ENCODE measurements around the gene ARID1B.

Gene ARID1B

DNA sequence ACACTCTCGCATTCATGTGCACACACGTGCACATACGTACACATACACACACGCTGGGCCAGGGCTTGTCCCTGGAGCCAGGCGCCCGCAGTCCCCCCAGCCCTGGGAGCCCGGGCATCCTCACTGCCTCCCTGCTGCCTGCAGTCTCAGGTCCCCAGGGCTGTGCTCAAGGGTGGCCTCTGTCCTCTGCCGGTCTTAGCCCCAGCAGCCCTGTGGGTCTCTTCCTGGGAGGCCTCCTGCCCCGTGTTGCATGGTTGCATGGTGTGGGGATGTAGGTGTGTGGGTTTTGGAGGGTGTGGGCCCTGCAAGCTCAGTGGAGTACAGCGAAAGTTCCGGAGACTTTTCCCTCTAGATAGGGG, 444.6 kb downstream of the ARID1B start:
- DNase-seq = no peak

GRCh38 chr6:157222201-157222981, 445.2 kb downstream of the ARID1B start:
- DNase-seq = no peak

DNA sequence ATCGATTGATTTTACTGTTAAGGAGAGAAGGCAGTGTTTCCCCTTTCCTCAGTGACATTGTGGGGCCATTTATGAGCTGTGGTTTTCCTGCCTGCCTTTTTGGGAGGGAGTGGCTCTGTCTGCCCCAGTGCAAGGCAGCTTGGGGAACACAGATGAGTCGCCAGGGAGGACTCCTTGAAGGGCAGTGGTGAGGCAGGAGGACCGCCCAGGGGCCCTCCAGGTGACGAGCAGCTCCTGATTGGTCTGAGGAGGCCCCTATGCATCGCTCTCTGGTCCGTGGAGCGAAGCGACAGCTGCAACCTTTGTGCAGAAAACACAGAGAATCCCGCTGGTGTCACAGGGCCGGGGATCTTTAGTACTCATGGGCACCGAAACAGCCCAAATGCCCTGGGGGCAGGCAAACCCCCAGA, 445.8 kb downstream of the ARID1B start:
- DNase-seq = no peak

- no peak for DNase-seq
These were observed 446.3 kb downstream of the ARID1B start for GRCh38 chr6:157223511-157223910.

- DNase-seq = no peak
These were observed 447.2 kb downstream of the ARID1B start for GRCh38 chr6:157224178-157224950.

DNA sequence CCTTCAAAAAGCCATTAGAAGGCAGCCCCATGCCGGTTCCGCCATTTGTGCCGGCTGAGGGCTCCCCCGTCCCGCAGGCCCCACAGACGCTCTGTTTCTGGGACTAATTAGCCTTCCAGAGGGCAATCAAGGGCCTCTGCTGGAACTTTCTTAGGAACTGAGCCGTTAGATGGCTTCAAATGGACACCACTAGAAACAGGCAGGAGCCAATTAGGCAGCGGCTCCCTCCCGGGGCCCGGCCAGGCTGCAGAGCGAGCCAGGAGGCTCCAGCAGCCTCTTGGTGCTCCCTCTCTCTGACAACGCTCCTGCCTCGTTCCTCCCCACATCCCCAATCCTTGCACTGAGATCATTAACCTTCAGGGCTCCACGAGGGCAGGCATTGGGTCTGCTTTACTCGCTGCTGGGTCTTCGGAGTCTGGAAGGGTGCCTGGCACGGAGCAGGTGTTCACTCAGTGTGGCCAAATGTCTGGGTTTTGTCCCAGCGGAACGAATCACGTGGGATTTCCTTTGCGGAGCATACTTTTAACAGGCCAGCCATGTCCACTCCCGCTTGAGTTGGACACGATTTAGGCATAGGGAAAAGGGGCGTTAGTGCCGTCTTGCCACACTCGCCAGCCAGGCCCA, 447.9 kb downstream of the ARID1B start:
- DNase-seq = no peak

- DNase-seq = no peak
These were observed 448.4 kb downstream of the ARID1B start for GRCh38 chr6:157225575-157225995.

DNA sequence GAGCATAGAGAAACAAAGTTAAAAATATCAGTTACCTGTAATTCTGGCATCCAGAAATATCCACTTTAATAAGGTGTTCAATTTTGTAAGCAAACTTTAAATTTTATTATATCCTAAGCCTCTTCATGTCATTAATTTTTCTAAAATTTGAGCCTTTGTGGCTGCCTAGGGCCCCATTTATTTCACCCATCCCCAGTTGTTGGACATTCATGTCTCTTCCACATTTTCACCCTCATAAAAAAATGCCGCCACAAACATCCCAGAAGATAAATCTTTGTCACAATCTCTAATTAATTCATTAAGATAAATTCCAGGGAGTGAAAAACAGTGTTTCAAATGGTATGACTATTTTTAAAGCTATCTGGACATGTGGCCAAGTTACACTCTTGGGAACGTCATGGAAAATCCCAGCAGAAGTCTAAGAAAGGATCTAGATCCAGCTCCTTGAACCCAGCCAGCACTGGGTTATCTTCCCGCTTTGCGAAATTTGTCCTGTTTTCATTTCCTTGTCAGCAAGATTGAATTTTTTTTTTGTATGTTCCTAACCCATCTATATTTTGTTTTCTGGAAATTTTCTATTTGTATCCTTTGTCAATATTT, 448.9 kb downstream of the ARID1B start:
- DNase-seq = no peak

- DNase-seq = no peak
These were observed 449.6 kb downstream of the ARID1B start for GRCh38 chr6:157226761-157227160.

- DNase-seq = no peak
These were observed 450.3 kb downstream of the ARID1B start for GRCh38 chr6:157227202-157228166.

- no peak for DNase-seq
These were observed 451.4 kb downstream of the ARID1B start for GRCh38 chr6:157228426-157229131.

DNA sequence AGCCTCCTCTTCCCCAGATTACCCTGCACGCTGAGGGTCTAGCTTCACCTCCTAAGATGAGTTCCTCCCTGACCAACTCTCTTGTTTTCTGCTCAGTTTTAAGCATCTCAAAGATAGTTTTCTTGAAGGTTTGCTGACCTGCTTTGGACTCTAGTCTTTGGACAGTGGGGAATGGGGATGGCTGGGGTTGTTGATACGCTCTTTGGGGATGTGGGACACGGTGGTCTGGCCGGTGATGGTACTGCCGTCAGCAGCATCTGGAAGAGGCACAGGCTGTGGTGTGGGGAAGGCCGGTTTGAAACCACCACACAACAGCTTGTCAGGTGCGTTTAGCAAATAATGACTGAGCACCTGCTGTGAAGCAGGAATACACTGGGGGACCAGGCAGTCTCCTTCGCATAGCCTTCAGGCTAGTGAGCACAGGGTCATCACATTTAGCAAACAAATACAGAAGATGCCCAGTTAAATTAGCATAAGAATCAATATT, 452.0 kb downstream of the ARID1B start:
- DNase-seq = no peak

GRCh38 chr6:157229713-157230112, 452.5 kb downstream of the ARID1B start:
- no peak for DNase-seq

DNA sequence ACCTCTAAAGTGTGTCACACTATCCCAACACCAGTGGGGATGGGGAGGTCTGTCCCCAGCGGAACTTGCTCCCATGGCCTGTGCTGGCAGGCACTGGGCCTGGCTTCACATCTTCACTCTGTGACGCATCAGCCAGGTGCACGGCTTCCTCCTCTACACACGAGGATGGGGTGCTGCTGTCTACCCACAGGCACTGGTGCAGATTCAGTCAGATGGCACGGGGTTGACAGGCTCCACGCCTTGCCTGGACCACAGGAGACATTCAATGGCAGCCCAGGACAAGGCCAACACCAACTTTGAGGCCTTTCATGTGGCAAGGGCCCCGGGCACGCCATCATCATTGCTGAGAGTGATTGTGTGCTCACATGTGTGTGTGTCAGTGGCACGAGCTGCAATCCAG, 453.7 kb downstream of the ARID1B start:
- DNase-seq = no peak

GRCh38 chr6:157232161-157232895, 455.1 kb downstream of the ARID1B start:
- DNase-seq = no peak

DNA sequence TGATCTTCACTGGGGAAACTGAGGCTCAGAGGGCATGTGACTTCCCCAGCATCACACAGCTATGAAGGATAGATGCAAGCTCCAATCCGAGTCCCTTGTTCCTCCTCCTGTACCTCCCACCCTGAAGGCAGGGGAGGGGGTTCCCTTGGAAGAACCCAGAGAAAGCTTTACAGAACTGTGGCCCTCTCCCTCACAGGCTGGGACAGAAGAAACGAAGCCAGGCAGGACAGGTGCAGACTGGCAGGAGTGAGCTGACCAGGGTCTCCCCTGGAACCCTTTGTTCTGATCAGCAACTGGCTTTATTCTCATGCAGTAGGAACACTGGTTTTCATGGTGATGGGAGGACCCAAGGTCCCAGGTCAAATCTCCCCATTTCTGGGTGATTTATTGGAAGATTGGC, 456.0 kb downstream of the ARID1B start:
- no peak for DNase-seq

DNA sequence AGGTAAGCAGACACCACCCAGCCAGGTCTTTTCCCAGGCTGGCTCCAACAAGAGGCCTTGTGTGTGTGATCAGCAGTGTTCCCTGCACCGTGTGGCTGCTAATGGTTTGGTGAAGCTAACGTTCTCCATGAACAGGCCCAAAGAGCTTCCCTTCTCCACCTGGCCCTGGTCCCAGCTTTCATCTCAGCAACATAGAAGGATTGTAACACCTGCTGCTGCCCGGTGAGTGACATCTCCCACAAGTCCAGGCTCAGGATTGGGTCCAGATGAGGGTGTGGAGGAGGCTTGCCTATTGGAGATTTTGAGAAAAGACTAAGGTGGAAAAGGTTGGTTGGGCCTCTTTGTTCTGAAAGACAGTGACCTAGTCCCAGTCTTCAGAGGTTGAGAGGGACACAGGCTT, 456.5 kb downstream of the ARID1B start:
- no peak for DNase-seq

DNA sequence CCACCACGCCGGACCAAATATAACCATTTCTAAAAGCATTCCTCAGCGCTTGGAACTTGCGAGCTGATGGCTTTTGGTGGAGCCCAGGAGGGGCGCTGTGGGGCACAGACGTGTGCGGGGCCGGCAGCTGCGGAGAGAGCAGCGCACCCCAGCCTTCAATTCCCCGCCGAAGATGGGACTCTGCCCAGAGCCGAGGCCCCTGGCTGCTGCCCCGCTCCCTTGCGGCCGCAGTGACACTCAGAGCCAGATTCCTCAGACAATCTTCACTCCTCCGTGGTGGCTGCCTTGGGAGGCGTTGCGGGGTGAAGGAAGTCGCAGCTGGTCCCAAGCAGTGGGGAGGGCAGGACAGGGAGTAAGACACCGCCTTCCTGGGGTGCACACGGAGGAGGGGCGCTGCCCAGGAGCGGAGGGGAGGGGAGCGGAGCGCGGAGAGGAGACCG, 458.4 kb downstream of the ARID1B start:
- DNase-seq = no peak

DNA sequence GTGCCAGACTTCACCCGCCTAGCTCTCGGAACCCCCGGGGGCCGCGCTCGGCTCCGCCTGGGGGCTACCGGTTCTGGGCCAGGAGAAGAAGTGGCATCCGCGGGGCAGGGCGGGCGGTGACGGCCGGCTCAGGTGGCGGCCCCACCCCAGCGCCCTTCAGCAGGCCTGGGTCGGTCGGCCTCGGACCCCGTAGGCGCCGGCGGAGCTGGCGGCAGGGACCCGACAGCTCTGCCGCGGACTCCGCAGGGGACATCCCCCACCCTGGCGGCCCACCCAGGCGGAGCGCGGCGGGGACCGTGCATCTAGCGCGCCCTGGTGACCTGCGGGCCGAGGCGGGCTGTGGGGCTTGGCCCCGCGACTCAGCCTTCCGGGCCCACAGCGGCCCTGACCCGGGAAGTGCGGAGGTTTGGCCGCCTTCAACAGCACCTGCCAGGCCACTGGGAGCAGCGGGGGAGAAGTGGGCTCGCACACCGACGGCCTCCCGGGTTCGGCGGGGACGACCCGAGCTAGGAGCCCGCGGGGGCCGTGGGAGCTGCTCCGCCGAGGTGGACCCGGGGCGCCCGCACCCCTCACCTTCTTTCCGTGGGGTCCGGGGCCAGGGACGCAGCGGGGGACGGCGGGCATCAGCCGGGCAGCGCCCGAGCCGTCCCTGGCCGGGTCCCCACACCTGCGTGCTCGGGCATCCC, 459.0 kb downstream of the ARID1B start:
- DNase-seq = no peak

- no peak for DNase-seq
These were observed 461.2 kb downstream of the ARID1B start for GRCh38 chr6:157238346-157238745.

Data from activated CD4-positive, alpha-beta T cell treated with anti-CD3 and anti-CD28 coated beads for 1 hour (primary cell).